HepG2 (cell line): Measurements from ENCODE around the gene AHSG. TPM values are rescaled to one million over a fixed set of nuclear protein-coding genes. Genes with fewer than 3 reads are reported as not detected.

Source experiments
- FUBP1 ChIP-seq: sonication (generic); formaldehyde crosslinking; IDR thresholded peaks from 2 replicates; pipeline ENCODE4 v1.5.1; 2020; ENCODE audit warnings: missing genetic modification reagents, mild to moderate bottlenecking, borderline replicate concordance
- IRF9 ChIP-seq: sonication (generic); formaldehyde crosslinking; IDR thresholded peaks from 2 replicates; pipeline ENCODE4 v1.8.0; 2022; ENCODE audit warnings: missing genetic modification reagents, mild to moderate bottlenecking, borderline replicate concordance
- JUNB ChIP-seq: sonication (generic); formaldehyde crosslinking; IDR thresholded peaks from 2 replicates; pipeline ENCODE4 v1.8.0; 2022; ENCODE audit warnings: missing genetic modification reagents, mild to moderate bottlenecking, borderline replicate concordance
- SMYD3 ChIP-seq: sonication (generic); formaldehyde crosslinking; IDR thresholded peaks from 2 replicates; pipeline ENCODE4 v1.8.1; 2023; ENCODE audit warnings: mild to moderate bottlenecking, missing genetic modification reagents
- ZFAT ChIP-seq: sonication (generic); formaldehyde crosslinking; conservative IDR thresholded peaks from 2 replicates; pipeline ENCODE4 v1.8.1; 2023; ENCODE audit warnings: missing genetic modification reagents, inconsistent platforms
- ZFP37 ChIP-seq: sonication (generic); formaldehyde crosslinking; IDR thresholded peaks from 2 replicates; pipeline ENCODE4 v1.4.0; 2020; ENCODE audit warnings: missing genetic modification reagents, borderline replicate concordance
- ZHX2 ChIP-seq, 2 experiments: sonication (generic) in 1 of 2; formaldehyde crosslinking in 1 of 2; IDR thresholded peaks; 2 replicates each; pipeline versions ENCODE4 v1.6.1 to v1.9.0; 2014 to 2022; ENCODE audit warnings: antibody characterized with exemption in 1 of 2, borderline replicate concordance in 1 of 2, inconsistent platforms in 1 of 2, low read depth in 1 of 2, missing genetic modification reagents in 1 of 2
- ZNF256 ChIP-seq: sonication (generic); formaldehyde crosslinking; conservative IDR thresholded peaks from 2 replicates; pipeline ENCODE4 v1.4.0; 2020; ENCODE audit warnings: missing genetic modification reagents
- ZNF574 ChIP-seq: sonication (generic); formaldehyde crosslinking; IDR thresholded peaks from 2 replicates; pipeline ENCODE4 v1.4.0; 2020; ENCODE audit warnings: missing genetic modification reagents
- ZNF660 ChIP-seq: sonication (generic); formaldehyde crosslinking; IDR thresholded peaks from 2 replicates; pipeline ENCODE4 v1.5.1; 2020; ENCODE audit warnings: mild to moderate bottlenecking, low read depth, missing genetic modification reagents, borderline replicate concordance
- ZSCAN21 ChIP-seq: sonication (generic); formaldehyde crosslinking; IDR thresholded peaks from 2 replicates; pipeline ENCODE4 v1.8.0; 2022; ENCODE audit warnings: mild to moderate bottlenecking, missing genetic modification reagents, moderate library complexity, borderline replicate concordance
- polyA plus RNA-seq, 8 experiments: library from polyadenylated mRNA; depleted of rRNA in 3 of 8; stranded (reverse) in 7 of 8; unstranded in 1 of 8; fragments of >200 nt; fragmentation: Illumina TruSeq in 4 of 8; extraction: Trizol in 4 of 8; gene quantifications; 2 replicates each; pipeline versions ENCODE4 v1.2.1 to v1.2.3, GENCODE V29; 2011 to 2016; ENCODE audit warnings: low read depth in 4 of 8, missing spikeins in 1 of 8, mixed read lengths in 1 of 8; ENCODE audit not compliant: insufficient read depth in 1 of 8
- total RNA-seq, 5 experiments: library from RNA; depleted of rRNA; stranded (reverse); fragments of >200 nt; fragmentation: Illumina TruSeq; extraction: Trizol; gene quantifications; 2 replicates each; pipeline ENCODE4 v1.2.3, GENCODE V29; 2016; ENCODE audit warnings: low read depth in 1 of 5

The AHSG gene
- total and polyA plus RNA-seq, 2 of the 13 experiments (the other 11 are each of a cell fraction or from before 2014, with no cell fraction given), result 2,043 to 19,152 TPM

- 0 out of 2 replicates have a peak, but pooled peaks have one; percentile 31 for TF ChIP-seq ZHX2 (IDR thresholded peaks at IDR 0.05; ENCODE audit: low read depth)
- TF ChIP-seq ZHX2 (CRISPR knock-in tag; IDR thresholded peaks at IDR 0.05; ENCODE audit: borderline replicate concordance), result no peak
- no peak for TF ChIP-seq FUBP1 (CRISPR knock-in tag)
- TF ChIP-seq JUNB (CRISPR knock-in tag), result peak; percentile 52; the same call in 1 of the 2 replicates
- TF ChIP-seq ZFP37 (CRISPR knock-in tag), result no peak
- peak; percentile 27 for TF ChIP-seq ZNF574 (CRISPR knock-in tag)
- TF ChIP-seq ZNF660 (CRISPR knock-in tag), result no peak
- TF ChIP-seq ZSCAN21 (CRISPR knock-in tag), result no peak
- TF ChIP-seq SMYD3, result peak; percentile 73; the same call in 1 of the 2 replicates
- no peak for TF ChIP-seq ZNF256 (CRISPR knock-in tag)
- no peak for TF ChIP-seq IRF9 (CRISPR knock-in tag)
- no peak for TF ChIP-seq ZFAT
Measured at GRCh38 chr3:186599142-186599784, 13.6 kb upstream of the AHSG start (continued).
